K562 (cell line): ENCODE results near the gene C2CD4C. TPM values are rescaled to one million over a fixed set of nuclear protein-coding genes. Genes with fewer than 3 reads are reported as not detected.

ENCODE experiments used
- ATF1 ChIP-seq, 2 experiments: fragments of 450-650 bp in 1 of 2; IDR thresholded peaks; 2 replicates each; pipeline ENCODE4 v1.6.1; 2016; ENCODE audit warnings: missing compliant biosample characterization in 1 of 2, missing genetic modification characterization in 1 of 2
- CEBPB ChIP-seq: fragments of 450-650 bp; IDR thresholded peaks from 2 replicates; pipeline ENCODE4 v1.6.1; 2016; ENCODE audit warnings: missing genetic modification characterization, missing compliant biosample characterization
- CREB5 ChIP-seq: fragments of 250-450 bp; sonication (Bioruptor Pico); IDR thresholded peaks from 2 replicates; pipeline ENCODE4 v1.5.0; 2020; ENCODE audit warnings: mild to moderate bottlenecking
- DIDO1 ChIP-seq: fragments of 450-650 bp; IDR thresholded peaks from 2 replicates; pipeline ENCODE4 v1.6.1; 2016; ENCODE audit warnings: low read depth, missing biosample characterization, missing genetic modification characterization
- POLR2B ChIP-seq: fragments of 450-650 bp; IDR thresholded peaks from 2 replicates; pipeline ENCODE4 v1.6.1; 2018; ENCODE audit warnings: low read depth; ENCODE audit not compliant: partially characterized antibody
- PYGO2 ChIP-seq: fragments of 450-650 bp; IDR thresholded peaks from 2 replicates; pipeline ENCODE4 v1.6.1; 2016; ENCODE audit warnings: mild to moderate bottlenecking, missing genetic modification characterization, moderate library complexity, missing compliant biosample characterization
- RAD21 ChIP-seq, 2 experiments: fragments of 250-450 bp in 1 of 2; fragments of 450-650 bp in 1 of 2; sonication (Bioruptor Pico) in 1 of 2; formaldehyde crosslinking in 1 of 2; IDR thresholded peaks in 1 of 2; conservative IDR thresholded peaks in 1 of 2; 2 replicates each; pipeline versions ENCODE4 v1.4.0 to v1.8.0; 2020 to 2022; ENCODE audit warnings: mild to moderate bottlenecking in 2 of 2, moderate library complexity in 1 of 2
- REST ChIP-seq, 2 experiments: fragments of 450-650 bp; formaldehyde crosslinking in 1 of 2; IDR thresholded peaks; 2 replicates each; pipeline versions ENCODE4 v1.4.0 to v1.6.1; 2014 to 2020; ENCODE audit warnings: mild to moderate bottlenecking in 2 of 2, borderline replicate concordance in 1 of 2, low read depth in 1 of 2
- RFX7 ChIP-seq: fragments of 250-450 bp; sonication (Bioruptor Pico); IDR thresholded peaks from 2 replicates; pipeline ENCODE4 v1.5.1; 2021; ENCODE audit warnings: mild to moderate bottlenecking
- XRCC4 ChIP-seq: IDR thresholded peaks from one replicate; pipeline ENCODE4 v1.6.1; 2011; ENCODE audit not compliant: insufficient read depth, insufficient read length; ENCODE audit errors: extremely low read depth
- ZNF217 ChIP-seq: sonication (generic); formaldehyde crosslinking; IDR thresholded peaks from 2 replicates; pipeline ENCODE4 v1.8.0; 2022; ENCODE audit warnings: mild to moderate bottlenecking, missing genetic modification reagents
- ZNF253 ChIP-seq: fragments of 250-450 bp; sonication (Bioruptor Pico); conservative IDR thresholded peaks from 2 replicates; pipeline ENCODE4 v1.6.1; 2021; ENCODE audit warnings: mild to moderate bottlenecking
- polyA plus RNA-seq, 8 experiments: library from polyadenylated mRNA; depleted of rRNA in 4 of 8; stranded (reverse) in 5 of 8; unstranded in 3 of 8; fragments of >200 nt; fragmentation: Nextera tagmentation in 2 of 8; fragmentation: Illumina TruSeq in 1 of 8; extraction: Ambion mirVana in 2 of 8; extraction: Trizol in 1 of 8; gene quantifications; 2 replicates each; pipeline versions ENCODE4 v1.2.1 to v1.2.3, GENCODE V29; 2011 to 2014; ENCODE audit warnings: inconsistent platforms in 1 of 8, missing spikeins in 1 of 8
- total RNA-seq, 7 experiments: library from RNA; depleted of rRNA in 6 of 7; stranded (reverse); fragments of >200 nt in 6 of 7; fragmentation: Illumina TruSeq in 2 of 7; extraction: Trizol in 2 of 7; gene quantifications; 2 replicates each; pipeline versions ENCODE4 v1.2.1 to v1.2.3, GENCODE V29; 2011 to 2021; ENCODE audit warnings: low replicate concordance in 1 of 7
- TF ChIP-seq, protein P1 (sequence below): fragments of 450-650 bp; IDR thresholded peaks from 2 replicates; pipeline ENCODE4 v1.6.1; 2017; ENCODE audit warnings: antibody characterized with exemption, mild to moderate bottlenecking

The C2CD4C gene
- total and polyA plus RNA-seq, 9 of the 15 experiments (the other 6 are each of a cell fraction or from before 2014, with no cell fraction given): 0.01 to 0.07 TPM; not detected in 7

- TF ChIP-seq, protein P1, sequence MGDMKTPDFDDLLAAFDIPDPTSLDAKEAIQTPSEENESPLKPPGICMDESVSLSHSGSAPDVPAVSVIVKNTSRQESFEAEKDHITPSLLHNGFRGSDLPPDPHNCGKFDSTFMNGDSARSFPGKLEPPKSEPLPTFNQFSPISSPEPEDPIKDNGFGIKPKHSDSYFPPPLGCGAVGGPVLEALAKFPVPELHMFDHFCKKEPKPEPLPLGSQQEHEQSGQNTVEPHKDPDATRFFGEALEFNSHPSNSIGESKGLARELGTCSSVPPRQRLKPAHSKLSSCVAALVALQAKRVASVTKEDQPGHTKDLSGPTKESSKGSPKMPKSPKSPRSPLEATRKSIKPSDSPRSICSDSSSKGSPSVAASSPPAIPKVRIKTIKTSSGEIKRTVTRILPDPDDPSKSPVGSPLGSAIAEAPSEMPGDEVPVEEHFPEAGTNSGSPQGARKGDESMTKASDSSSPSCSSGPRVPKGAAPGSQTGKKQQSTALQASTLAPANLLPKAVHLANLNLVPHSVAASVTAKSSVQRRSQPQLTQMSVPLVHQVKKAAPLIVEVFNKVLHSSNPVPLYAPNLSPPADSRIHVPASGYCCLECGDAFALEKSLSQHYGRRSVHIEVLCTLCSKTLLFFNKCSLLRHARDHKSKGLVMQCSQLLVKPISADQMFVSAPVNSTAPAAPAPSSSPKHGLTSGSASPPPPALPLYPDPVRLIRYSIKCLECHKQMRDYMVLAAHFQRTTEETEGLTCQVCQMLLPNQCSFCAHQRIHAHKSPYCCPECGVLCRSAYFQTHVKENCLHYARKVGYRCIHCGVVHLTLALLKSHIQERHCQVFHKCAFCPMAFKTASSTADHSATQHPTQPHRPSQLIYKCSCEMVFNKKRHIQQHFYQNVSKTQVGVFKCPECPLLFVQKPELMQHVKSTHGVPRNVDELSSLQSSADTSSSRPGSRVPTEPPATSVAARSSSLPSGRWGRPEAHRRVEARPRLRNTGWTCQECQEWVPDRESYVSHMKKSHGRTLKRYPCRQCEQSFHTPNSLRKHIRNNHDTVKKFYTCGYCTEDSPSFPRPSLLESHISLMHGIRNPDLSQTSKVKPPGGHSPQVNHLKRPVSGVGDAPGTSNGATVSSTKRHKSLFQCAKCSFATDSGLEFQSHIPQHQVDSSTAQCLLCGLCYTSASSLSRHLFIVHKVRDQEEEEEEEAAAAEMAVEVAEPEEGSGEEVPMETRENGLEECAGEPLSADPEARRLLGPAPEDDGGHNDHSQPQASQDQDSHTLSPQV: no peak
- TF ChIP-seq ZNF253 (no peak), XRCC4 (no peak), ZNF217 (no peak), CEBPB (tag) (no peak), PYGO2 (tag) (no peak), RFX7 (CRISPR knock-in tag) (no peak), DIDO1 (no peak), POLR2B (no peak), CREB5 (CRISPR knock-in tag) (no peak), ATF1 (CRISPR knock-in tag; IDR thresholded peaks at IDR 0.05) (no peak), ATF1 (tag; IDR thresholded peaks at IDR 0.05) (no peak), REST (IDR thresholded peaks at IDR 0.05; ENCODE audit: borderline replicate concordance) (peak; percentile 41; the same call in 1 of the 2 replicates), REST (CRISPR knock-in tag; IDR thresholded peaks at IDR 0.05; ENCODE audit: low read depth) (no peak), RAD21 (CRISPR knock-in tag; conservative IDR thresholded peaks at IDR 0.05 in 1 of 2, IDR thresholded peaks at IDR 0.05 in 1 of 2) (peak in 1 of 2 experiments; percentile 25; a peak in 1 of 4 replicates)
Measured at GRCh38 chr19:423691-424466, 14.9 kb upstream of the C2CD4C start (continued).
